ENCODE results near the gene IQSEC1. TPM values are rescaled to one million over a fixed set of nuclear protein-coding genes. Genes with fewer than 3 reads are reported as not detected.
A peak's percentile ranks its signal among the peaks of the same experiment; 100 is the strongest.

IQSEC1 gene
- total and polyA plus RNA-seq, 2 donors (not counting 1 experiment from before 2014, with no cell fraction given) = 96.7 to 222 TPM

DNA sequence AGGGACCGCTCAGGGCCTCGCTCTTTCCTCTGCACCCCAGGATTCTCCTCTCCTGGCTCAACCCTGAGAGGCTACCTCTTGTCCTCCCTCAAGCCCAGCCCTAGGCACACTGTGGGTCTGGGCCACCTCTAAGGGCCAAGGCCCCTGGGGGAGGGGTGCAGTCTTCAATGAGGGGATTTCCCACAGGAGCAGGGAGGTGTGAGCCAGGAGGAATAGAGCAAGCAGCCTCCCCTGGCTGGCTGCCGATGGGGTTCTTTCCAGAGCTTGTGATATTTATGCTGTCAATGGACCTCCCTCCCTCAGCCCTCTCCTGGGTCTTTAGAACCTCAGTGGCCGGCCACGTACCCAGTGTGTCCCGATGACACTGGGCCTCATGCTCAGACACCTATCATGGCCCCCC, 132.4 kb downstream of the IQSEC1 start:
- no peak overlapping the region for H3K9ac ChIP-seq (ENCODE audit: low read length)

GRCh38 chr3:12939137-12939536, 134.1 kb downstream of the IQSEC1 start:
- H3K9ac ChIP-seq (ENCODE audit: low read length) = no peak overlapping the region
- Mint-ChIP-seq H3K4me3 (no peak overlapping the region), H3K27ac (peak overlapping the region; percentile 50), H3K27me3 (no peaks in the 10 kb centered on the region), H3K9me3 (ENCODE audit: insufficient read depth) (no peaks in the 10 kb centered on the region), H3K4me1 (peaks cover 8% of the 10 kb centered on the region)
- H3K4me3 ChIP-seq (ENCODE audit: control extremely low read depth in 1 of 5, extremely low read depth in 1 of 5, insufficient read depth in 1 of 5, low read depth in 2 of 5, low read length in 4 of 5) = no peak overlapping the region
- peaks cover 100% of the 10 kb centered on the region for H4K20me1 ChIP-seq (ENCODE audit: control insufficient read depth, insufficient read depth, low read length, poor library complexity, severe bottlenecking)
- no peaks in the 10 kb centered on the region for H3K4me1 ChIP-seq (ENCODE audit: control insufficient read depth in 2 of 2, insufficient read depth in 2 of 2, low read length in 2 of 2)
- H3K36me3 ChIP-seq (replicated peaks in 1 of 2; ENCODE audit: control extremely low read depth in 1 of 2, control insufficient read depth in 1 of 2, extremely low read depth in 1 of 2, insufficient read depth in 2 of 2, low read length in 1 of 2) = peaks cover 0 to 93% of the 10 kb centered on the region in 2 experiments
- ATAC-seq (ENCODE audit: low read depth) (no peak), DNase-seq (no peak)
- WGBS (ENCODE audit: insufficient coverage) = 87% methylated on average over 10 of the region's 10 CpGs
- H3K27ac ChIP-seq (ENCODE audit: low read length in 2 of 2) = peak overlapping the region in 1 of 2 donors; percentile 41
- intact Hi-C loops (cut with micrococcal nuclease) = no loop called here
- ChIA-PET CTCF (no interaction called here), POLR2A (no interaction called here)
- TF ChIP-seq EZH2 (IDR thresholded peaks at IDR 0.05; ENCODE audit: borderline replicate concordance, insufficient read depth, low read depth, low read length, poor library complexity, severe bottlenecking) = no peak
- TF ChIP-seq, protein P1, sequence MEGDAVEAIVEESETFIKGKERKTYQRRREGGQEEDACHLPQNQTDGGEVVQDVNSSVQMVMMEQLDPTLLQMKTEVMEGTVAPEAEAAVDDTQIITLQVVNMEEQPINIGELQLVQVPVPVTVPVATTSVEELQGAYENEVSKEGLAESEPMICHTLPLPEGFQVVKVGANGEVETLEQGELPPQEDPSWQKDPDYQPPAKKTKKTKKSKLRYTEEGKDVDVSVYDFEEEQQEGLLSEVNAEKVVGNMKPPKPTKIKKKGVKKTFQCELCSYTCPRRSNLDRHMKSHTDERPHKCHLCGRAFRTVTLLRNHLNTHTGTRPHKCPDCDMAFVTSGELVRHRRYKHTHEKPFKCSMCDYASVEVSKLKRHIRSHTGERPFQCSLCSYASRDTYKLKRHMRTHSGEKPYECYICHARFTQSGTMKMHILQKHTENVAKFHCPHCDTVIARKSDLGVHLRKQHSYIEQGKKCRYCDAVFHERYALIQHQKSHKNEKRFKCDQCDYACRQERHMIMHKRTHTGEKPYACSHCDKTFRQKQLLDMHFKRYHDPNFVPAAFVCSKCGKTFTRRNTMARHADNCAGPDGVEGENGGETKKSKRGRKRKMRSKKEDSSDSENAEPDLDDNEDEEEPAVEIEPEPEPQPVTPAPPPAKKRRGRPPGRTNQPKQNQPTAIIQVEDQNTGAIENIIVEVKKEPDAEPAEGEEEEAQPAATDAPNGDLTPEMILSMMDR (IDR thresholded peaks at IDR 0.05) = no peak
- H3K9me3 ChIP-seq (ENCODE audit: control extremely low read depth in 1 of 3, control insufficient read depth in 2 of 3, insufficient read depth in 1 of 3, low read length in 2 of 3) = no peaks in the 10 kb centered on the region
- H3K27me3 ChIP-seq (replicated peaks in 1 of 4; ENCODE audit: control extremely low read depth in 1 of 4, control insufficient read depth in 3 of 4, insufficient read depth in 4 of 4, low read length in 3 of 4) = no peaks in the 10 kb centered on the region
- H3K4me2 ChIP-seq (replicated peaks; ENCODE audit: low read depth, low read length, poor library complexity, severe bottlenecking) = no peak overlapping the region
- H2AFZ ChIP-seq (ENCODE audit: insufficient read depth, low read depth, low read length, poor library complexity, severe bottlenecking) = no peak overlapping the region
- peaks cover 99% of the 10 kb centered on the region for H3K79me2 ChIP-seq (ENCODE audit: control insufficient read depth, insufficient read depth, low read length)

More for the DNA sequence above, 132.4 kb downstream of the IQSEC1 start:
- POLR2A ChIA-PET = no interaction called here
- no peaks in the 10 kb centered on the region for H3K9me3 Mint-ChIP-seq (ENCODE audit: insufficient read depth)
- no peaks in the 10 kb centered on the region for H3K27me3 Mint-ChIP-seq
- Histone ChIP-seq H3K9me3 (ENCODE audit: control extremely low read depth in 1 of 3, control insufficient read depth in 2 of 3, insufficient read depth in 1 of 3, low read length in 2 of 3) (no peaks in the 10 kb centered on the region), H2AFZ (ENCODE audit: insufficient read depth, low read depth, low read length, poor library complexity, severe bottlenecking) (no peak overlapping the region), H3K79me2 (ENCODE audit: control insufficient read depth, insufficient read depth, low read length) (peaks cover 99% of the 10 kb centered on the region), H3K36me3 (replicated peaks in 1 of 2; ENCODE audit: control extremely low read depth in 1 of 2, control insufficient read depth in 1 of 2, extremely low read depth in 1 of 2, insufficient read depth in 2 of 2, low read length in 1 of 2) (peaks cover 0 to 88% of the 10 kb centered on the region in 2 experiments), H3K27ac (ENCODE audit: low read length in 2 of 2) (peak overlapping the region in 1 of 2 donors; percentile 26), H4K20me1 (ENCODE audit: control insufficient read depth, insufficient read depth, low read length, poor library complexity, severe bottlenecking) (peaks cover 100% of the 10 kb centered on the region), H3K27me3 (replicated peaks in 1 of 4; ENCODE audit: control extremely low read depth in 1 of 4, control insufficient read depth in 3 of 4, insufficient read depth in 4 of 4, low read length in 3 of 4) (no peaks in the 10 kb centered on the region), H3K4me1 (ENCODE audit: control insufficient read depth in 2 of 2, insufficient read depth in 2 of 2, low read length in 2 of 2) (peaks cover 0 to 4% of the 10 kb centered on the region in 2 donors), H3K4me3 (ENCODE audit: control extremely low read depth in 1 of 5, extremely low read depth in 1 of 5, insufficient read depth in 1 of 5, low read depth in 2 of 5, low read length in 4 of 5) (no peak overlapping the region), H3K4me2 (replicated peaks; ENCODE audit: low read depth, low read length, poor library complexity, severe bottlenecking) (no peak overlapping the region)
- WGBS (ENCODE audit: insufficient coverage) = 92% methylated on average over 4 of the region's 6 CpGs
- CTCF ChIA-PET = interaction anchor here (0.7 kb wide), 1 partner anchor 151 kb away, joined by 3 read pairs; no protein-coding TSS in a partner anchor
- TF ChIP-seq EZH2 (IDR thresholded peaks at IDR 0.05; ENCODE audit: borderline replicate concordance, insufficient read depth, low read depth, low read length, poor library complexity, severe bottlenecking) = no peak
- TF ChIP-seq, protein P1 (IDR thresholded peaks at IDR 0.05) = no peak
- no peak overlapping the region for H3K4me3 Mint-ChIP-seq
- intact Hi-C loops (cut with micrococcal nuclease) = no loop called here
- ATAC-seq (ENCODE audit: low read depth) = no peak
- no peak overlapping the region for H3K27ac Mint-ChIP-seq
- no peak for DNase-seq
- H3K4me1 Mint-ChIP-seq = peaks cover 12% of the 10 kb centered on the region
